Activated T-cell treated with anti-CD3 and anti-CD28 coated beads, Interleukin-2, amount 50 U/mL, for 72 hours (primary cell): Measurements from ENCODE around the gene BTN2A1. TPM values are rescaled to one million over a fixed set of nuclear protein-coding genes. Genes with fewer than 3 reads are reported as not detected.

Experiments used
- total RNA-seq, 2 donors: library from RNA; stranded (reverse); gene quantifications; one replicate each; pipeline ENCODE4 v1.2.3, GENCODE V29; 2022

Gene BTN2A1
- total RNA-seq, 2 donors from 2014 or later = 24.3 to 25.7 TPM

Other genes starting within 250 kb of the BTN2A1 start
- 10 to 100 TPM; 51.9 to 72.0 TPM for gene BTN3A2, start 92.8 kb upstream of the BTN2A1 start, total RNA-seq
- 10 to 100 TPM; 25.7 to 33.5 TPM for gene BTN2A2, start 74.8 kb upstream of the BTN2A1 start, total RNA-seq
- 10 to 100 TPM; 57.3 to 62.8 TPM for gene BTN3A1, start 55.7 kb upstream of the BTN2A1 start, total RNA-seq
- gene BTN3A3, start 17.5 kb upstream of the BTN2A1 start, total RNA-seq = 10 to 100 TPM; 35.9 to 38.3 TPM
- under 1 TPM in 1 of 2 donors, not detected in 1; 0.10 TPM for gene BTN1A1, start 42.3 kb downstream of the BTN2A1 start, total RNA-seq
- 10 to 100 TPM; 84.7 to 90.9 TPM for gene HMGN4, start 80.4 kb downstream of the BTN2A1 start, total RNA-seq
- 10 to 100 TPM; 20.9 to 21.8 TPM for gene ABT1, start 139.0 kb downstream of the BTN2A1 start, total RNA-seq
- gene ZNF322, start 201.8 kb downstream of the BTN2A1 start, total RNA-seq = 10 to 100 TPM; 11.5 to 13.5 TPM